GM10847 (cell line): ENCODE results near the gene SNX25.

Experiments
- POLR2A ChIP-seq: IDR thresholded peaks from 2 replicates; pipeline ENCODE4 v1.6.1; 2011; ENCODE audit not compliant: insufficient read length; ENCODE audit errors: extremely low read depth

The SNX25 gene

GRCh38 chr4:185218312-185218711, 8.9 kb downstream of the SNX25 start:
- no peak for TF ChIP-seq POLR2A

GRCh38 chr4:185219551-185220344, 10.3 kb downstream of the SNX25 start:
- no peak for TF ChIP-seq POLR2A

GRCh38 chr4:185221491-185221890, 12.1 kb downstream of the SNX25 start:
- TF ChIP-seq POLR2A = no peak

GRCh38 chr4:185221912-185222311, 12.5 kb downstream of the SNX25 start:
- no peak for TF ChIP-seq POLR2A

GRCh38 chr4:185222598-185222997, 13.2 kb downstream of the SNX25 start:
- no peak for TF ChIP-seq POLR2A

- no peak for TF ChIP-seq POLR2A
Observed at GRCh38 chr4:185224597-185224996, 15.2 kb downstream of the SNX25 start.

GRCh38 chr4:185225940-185226339, 16.5 kb downstream of the SNX25 start:
- no peak for TF ChIP-seq POLR2A

GRCh38 chr4:185227131-185227551, 17.7 kb downstream of the SNX25 start:
- TF ChIP-seq POLR2A = no peak

- TF ChIP-seq POLR2A = no peak
Observed at GRCh38 chr4:185227713-185228278, 18.4 kb downstream of the SNX25 start.

GRCh38 chr4:185229021-185229818, 19.8 kb downstream of the SNX25 start:
- TF ChIP-seq POLR2A = no peak

GRCh38 chr4:185232370-185232769, 23.0 kb downstream of the SNX25 start:
- no peak for TF ChIP-seq POLR2A

- TF ChIP-seq POLR2A = no peak
Observed at GRCh38 chr4:185235119-185235842, 25.9 kb downstream of the SNX25 start.

GRCh38 chr4:185235843-185236503, 26.6 kb downstream of the SNX25 start:
- no peak for TF ChIP-seq POLR2A

- TF ChIP-seq POLR2A = no peak
Observed at GRCh38 chr4:185237175-185237574, 27.8 kb downstream of the SNX25 start.

GRCh38 chr4:185238215-185238681, 28.9 kb downstream of the SNX25 start:
- no peak for TF ChIP-seq POLR2A
